ENCODE data around the gene MARCHF3. TPM values are rescaled to one million over a fixed set of nuclear protein-coding genes. Genes with fewer than 3 reads are reported as not detected.
"Not testable (repeated sequence)": the region's sequence is repeated elsewhere in the genome, so short reads cannot be mapped to it uniquely, and the experiment has no call there.

The MARCHF3 gene
- total RNA-seq, 5 donors from 2014 or later (not counting 1 experiment from before 2014, with no cell fraction given) = 5.6 to 9.9 (median 7.6) TPM

DNA sequence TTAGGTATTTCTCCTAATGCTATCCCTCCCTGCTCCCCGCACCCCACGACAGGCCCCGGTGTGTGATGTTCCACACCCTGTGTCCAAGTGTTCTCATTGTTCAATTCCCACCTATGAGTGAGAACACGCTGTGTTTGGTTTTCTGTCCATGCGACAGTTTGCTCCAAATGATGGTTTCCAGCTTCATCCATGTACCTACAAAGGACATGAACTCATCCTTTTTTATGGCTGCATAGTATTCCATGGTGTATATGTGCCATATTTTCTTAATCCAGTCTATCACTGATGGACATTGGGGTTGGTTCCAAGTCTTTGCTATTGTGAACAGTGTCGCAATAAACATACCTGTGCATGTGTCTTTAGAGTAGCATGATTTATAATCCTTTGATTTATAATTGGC lies 23.2 kb upstream of the MARCHF3 start:
- H3K27me3 Mint-ChIP-seq; H3K27ac Mint-ChIP-seq; H3K27ac ChIP-seq (ENCODE audit: low read length); H3K27me3 ChIP-seq (replicated peaks in 1 of 2; ENCODE audit: control insufficient read depth in 2 of 2, extremely low read depth in 1 of 2, insufficient read depth in 2 of 2, low read length in 1 of 2); CTCF ChIA-PET; DNase-seq; ATAC-seq (replicated peaks in 1 of 4); H3K36me3 ChIP-seq (ENCODE audit: control insufficient read depth in 2 of 2, extremely low read depth in 1 of 2, insufficient read depth in 1 of 2, low read length in 1 of 2); H3K4me3 Mint-ChIP-seq; H3K4me3 ChIP-seq (ENCODE audit: control insufficient read depth in 1 of 2, extremely low read depth in 1 of 2, low read length in 1 of 2); H3K9me3 Mint-ChIP-seq; H3K9me3 ChIP-seq; POLR2A ChIA-PET; H3K4me1 Mint-ChIP-seq; H3K4me1 ChIP-seq (ENCODE audit: control insufficient read depth in 1 of 2, extremely low read depth in 1 of 2, insufficient read depth in 2 of 2, low read length in 2 of 2): not testable (repeated sequence)
- H3K36me3 Mint-ChIP-seq = peaks cover 63% of the 10 kb centered on the region
- 100% methylated on average over 3 of the region's 6 CpGs for WGBS (ENCODE audit: insufficient coverage)

DNA sequence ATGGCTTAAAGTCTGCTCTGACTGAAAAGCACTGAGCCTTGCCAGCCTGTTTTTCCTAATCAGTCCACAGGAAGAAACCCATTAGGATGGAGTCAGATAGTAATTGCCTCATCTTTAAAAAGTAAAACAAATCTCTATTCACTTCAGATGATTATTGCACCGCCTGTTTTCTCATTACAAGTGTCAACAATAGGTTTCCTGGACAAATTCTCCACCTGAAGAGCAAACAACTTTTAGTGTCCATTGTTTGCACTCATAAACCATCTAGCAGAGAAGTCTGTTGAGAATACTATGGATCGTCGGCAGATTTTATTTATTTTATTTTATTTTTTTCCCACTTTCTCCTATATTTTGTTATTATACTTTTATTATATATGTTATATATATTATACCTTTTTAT lies 22.7 kb upstream of the MARCHF3 start:
- no peaks in the 10 kb centered on the region for H3K4me1 ChIP-seq (ENCODE audit: control insufficient read depth in 1 of 2, extremely low read depth in 1 of 2, insufficient read depth in 2 of 2, low read length in 2 of 2)
- no peaks in the 10 kb centered on the region for H3K27me3 Mint-ChIP-seq
- CTCF ChIA-PET = no interaction called here
- no peak overlapping the region for H3K27ac ChIP-seq (ENCODE audit: low read length)
- DNase-seq = no peak
- no peaks in the 10 kb centered on the region for H3K36me3 ChIP-seq (ENCODE audit: control insufficient read depth in 2 of 2, extremely low read depth in 1 of 2, insufficient read depth in 1 of 2, low read length in 1 of 2)
- ATAC-seq (replicated peaks in 1 of 4) = no peak
- peaks cover 0 to 6% (median 2%) of the 10 kb centered on the region in 3 donors for H3K9me3 Mint-ChIP-seq
- no peaks in the 10 kb centered on the region for H3K9me3 ChIP-seq
- no peak overlapping the region for H3K4me3 Mint-ChIP-seq
- WGBS (ENCODE audit: insufficient coverage) = 100% methylated on average over 1 of the region's 3 CpGs
- POLR2A ChIA-PET = no interaction called here
- peaks cover 60% of the 10 kb centered on the region for H3K36me3 Mint-ChIP-seq
- H3K4me3 ChIP-seq (ENCODE audit: control insufficient read depth in 1 of 2, extremely low read depth in 1 of 2, low read length in 1 of 2) = no peak overlapping the region
- no peak overlapping the region for H3K27ac Mint-ChIP-seq
- H3K4me1 Mint-ChIP-seq = no peaks in the 10 kb centered on the region
- no peaks in the 10 kb centered on the region for H3K27me3 ChIP-seq (replicated peaks in 1 of 2; ENCODE audit: control insufficient read depth in 2 of 2, extremely low read depth in 1 of 2, insufficient read depth in 2 of 2, low read length in 1 of 2)

DNA sequence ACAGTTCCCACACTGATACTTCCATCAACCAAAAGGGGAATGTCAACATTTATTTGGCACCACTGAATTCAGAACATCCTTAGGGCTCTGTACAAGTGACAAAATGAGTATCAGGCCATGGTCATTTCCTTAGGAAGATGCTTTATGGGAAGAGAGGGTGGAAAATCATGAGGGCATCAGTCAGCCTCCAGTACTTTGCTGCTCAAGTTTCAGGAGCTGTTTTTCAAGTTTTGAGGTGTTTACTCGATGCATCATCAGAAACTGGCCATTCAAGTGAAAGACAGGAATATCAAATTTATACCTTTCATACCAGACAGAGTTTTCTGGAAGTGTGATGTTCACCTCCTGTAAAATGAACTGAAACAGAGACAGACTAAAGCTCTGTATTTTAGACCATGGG lies 21.2 kb upstream of the MARCHF3 start:
- ChIA-PET CTCF (no interaction called here), POLR2A (no interaction called here)
- Mint-ChIP-seq H3K27ac (no peak overlapping the region), H3K27me3 (no peaks in the 10 kb centered on the region), H3K36me3 (peaks cover 55% of the 10 kb centered on the region), H3K4me3 (no peak overlapping the region), H3K9me3 (peaks cover 0 to 6% (median 2%) of the 10 kb centered on the region in 3 donors), H3K4me1 (no peaks in the 10 kb centered on the region)
- Histone ChIP-seq H3K27ac (ENCODE audit: low read length) (no peak overlapping the region), H3K4me3 (ENCODE audit: control insufficient read depth in 1 of 2, extremely low read depth in 1 of 2, low read length in 1 of 2) (no peak overlapping the region), H3K36me3 (ENCODE audit: control insufficient read depth in 2 of 2, extremely low read depth in 1 of 2, insufficient read depth in 1 of 2, low read length in 1 of 2) (peaks cover 0 to 4% of the 10 kb centered on the region in 2 donors), H3K4me1 (ENCODE audit: control insufficient read depth in 1 of 2, extremely low read depth in 1 of 2, insufficient read depth in 2 of 2, low read length in 2 of 2) (no peaks in the 10 kb centered on the region), H3K27me3 (replicated peaks in 1 of 2; ENCODE audit: control insufficient read depth in 2 of 2, extremely low read depth in 1 of 2, insufficient read depth in 2 of 2, low read length in 1 of 2) (no peaks in the 10 kb centered on the region), H3K9me3 (no peaks in the 10 kb centered on the region)
- DNase-seq = no peak
- ATAC-seq (replicated peaks in 1 of 4) = no peak
- WGBS (ENCODE audit: insufficient coverage) = no CpG with 5 or more reads among the region's 1 CpG

DNA sequence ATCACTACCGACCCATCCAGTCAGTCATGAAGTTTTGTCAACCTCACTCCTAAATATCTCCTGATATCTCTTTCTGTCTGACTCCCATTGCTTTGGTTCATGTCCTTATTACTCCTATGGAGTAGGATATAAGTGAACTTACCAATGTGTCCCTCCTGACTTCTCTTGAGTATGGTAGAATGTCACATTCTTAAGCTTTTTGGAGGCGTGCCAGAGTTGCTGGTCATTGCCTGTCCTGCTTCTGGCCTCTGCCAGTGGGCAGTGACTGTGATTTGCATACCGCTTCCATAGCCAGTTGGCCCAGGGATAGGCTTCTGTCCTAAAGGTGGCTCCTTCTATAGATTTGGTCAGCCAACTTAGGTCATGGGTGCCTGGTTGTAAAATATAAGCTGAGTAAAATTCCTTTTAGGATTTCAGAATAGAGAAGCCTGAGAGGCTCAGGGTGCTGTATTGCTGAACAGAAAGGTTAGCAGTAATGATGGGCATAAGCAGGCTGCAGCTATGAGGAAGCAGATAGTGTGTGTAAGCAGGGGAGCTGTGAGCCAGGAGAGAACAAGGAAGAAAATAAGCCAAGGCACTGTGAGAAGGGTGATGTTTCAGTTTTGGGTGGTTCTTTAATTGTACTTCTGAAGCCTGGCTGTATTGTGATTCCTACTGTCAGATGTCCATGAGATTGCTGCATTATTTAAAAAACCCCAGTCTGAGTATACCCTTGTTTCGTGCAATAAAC lies 16.1 kb upstream of the MARCHF3 start:
- Histone ChIP-seq H3K9me3 (no peaks in the 10 kb centered on the region), H3K4me1 (ENCODE audit: control insufficient read depth in 1 of 2, extremely low read depth in 1 of 2, insufficient read depth in 2 of 2, low read length in 2 of 2) (no peaks in the 10 kb centered on the region), H3K27ac (ENCODE audit: low read length) (no peak overlapping the region), H3K27me3 (replicated peaks in 1 of 2; ENCODE audit: control insufficient read depth in 2 of 2, extremely low read depth in 1 of 2, insufficient read depth in 2 of 2, low read length in 1 of 2) (no peaks in the 10 kb centered on the region), H3K36me3 (ENCODE audit: control insufficient read depth in 2 of 2, extremely low read depth in 1 of 2, insufficient read depth in 1 of 2, low read length in 1 of 2) (peaks cover 0 to 8% of the 10 kb centered on the region in 2 donors), H3K4me3 (ENCODE audit: control insufficient read depth in 1 of 2, extremely low read depth in 1 of 2, low read length in 1 of 2) (no peak overlapping the region)
- Mint-ChIP-seq H3K4me3 (no peak overlapping the region), H3K4me1 (no peaks in the 10 kb centered on the region), H3K9me3 (no peaks in the 10 kb centered on the region), H3K27me3 (no peaks in the 10 kb centered on the region), H3K27ac (no peak overlapping the region), H3K36me3 (peaks cover 18% of the 10 kb centered on the region)
- DNase-seq = no peak
- ChIA-PET POLR2A (no interaction called here), CTCF (interaction anchor here (0.8 to 1.4 kb wide), 3 partner anchors 11 to 23 kb away, joined by 3 read pairs; no protein-coding TSS in a partner anchor)
- ATAC-seq (replicated peaks in 1 of 4) = no peak
- 88% methylated on average over 2 of the region's 4 CpGs for WGBS (ENCODE audit: insufficient coverage)

DNA sequence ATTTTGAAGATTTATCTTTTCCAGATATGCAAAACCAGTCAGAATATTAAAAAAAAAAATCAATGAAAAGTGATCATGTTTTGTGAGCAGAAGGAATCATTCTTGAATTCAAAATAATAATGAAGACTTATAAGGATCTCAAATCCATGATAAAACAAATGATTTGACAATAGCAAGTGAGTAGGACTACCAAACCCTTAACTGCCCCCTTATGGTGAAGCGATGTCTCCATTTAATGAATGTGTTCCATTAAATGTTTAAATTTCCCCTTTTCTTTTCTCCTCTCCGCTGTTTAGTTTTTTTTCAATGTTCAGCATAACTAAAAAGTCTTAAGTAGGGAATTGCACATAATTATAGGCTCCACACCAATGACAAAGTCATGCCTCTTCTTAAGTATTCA lies 12.2 kb upstream of the MARCHF3 start:
- H3K4me1 ChIP-seq (ENCODE audit: control insufficient read depth in 1 of 2, extremely low read depth in 1 of 2, insufficient read depth in 2 of 2, low read length in 2 of 2) = no peaks in the 10 kb centered on the region
- H3K27me3 ChIP-seq (replicated peaks in 1 of 2; ENCODE audit: control insufficient read depth in 2 of 2, extremely low read depth in 1 of 2, insufficient read depth in 2 of 2, low read length in 1 of 2) = no peaks in the 10 kb centered on the region
- H3K27ac ChIP-seq (ENCODE audit: low read length) = no peak overlapping the region
- ATAC-seq (replicated peaks in 1 of 4) = no peak
- peak in 1 of 35 experiments; percentile 11 for DNase-seq
- H3K27ac Mint-ChIP-seq = no peak overlapping the region
- H3K9me3 Mint-ChIP-seq = no peaks in the 10 kb centered on the region
- H3K4me1 Mint-ChIP-seq = no peaks in the 10 kb centered on the region
- WGBS (ENCODE audit: insufficient coverage) = no CpG with 5 or more reads among the region's 2 CpGs
- H3K36me3 ChIP-seq (ENCODE audit: control insufficient read depth in 2 of 2, extremely low read depth in 1 of 2, insufficient read depth in 1 of 2, low read length in 1 of 2) = peaks cover 0 to 8% of the 10 kb centered on the region in 2 donors
- CTCF ChIA-PET = no interaction called here
- no peak overlapping the region for H3K4me3 ChIP-seq (ENCODE audit: control insufficient read depth in 1 of 2, extremely low read depth in 1 of 2, low read length in 1 of 2)
- H3K36me3 Mint-ChIP-seq = peaks cover 7% of the 10 kb centered on the region
- H3K4me3 Mint-ChIP-seq = no peak overlapping the region
- POLR2A ChIA-PET = no interaction called here
- no peaks in the 10 kb centered on the region for H3K9me3 ChIP-seq
- no peaks in the 10 kb centered on the region for H3K27me3 Mint-ChIP-seq

DNA sequence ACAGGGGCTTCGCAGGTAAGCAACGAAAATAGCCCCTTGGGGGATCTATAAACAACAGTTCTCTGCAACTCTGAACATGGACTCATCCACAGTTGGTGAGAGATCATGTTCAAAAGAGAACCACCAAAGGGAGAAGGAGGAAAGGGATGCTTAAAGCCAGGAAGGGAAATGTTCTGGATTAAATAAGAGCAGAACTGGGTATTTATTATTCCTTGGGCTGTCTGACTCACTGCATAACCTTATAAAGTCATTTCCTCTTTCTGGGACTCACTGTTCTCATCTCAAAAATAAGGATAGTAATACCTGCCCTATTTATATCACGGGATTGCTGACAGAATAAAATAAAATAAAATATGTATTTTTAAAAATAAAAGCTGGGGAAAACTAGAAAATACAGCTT lies 11.2 kb upstream of the MARCHF3 start:
- H3K4me3 ChIP-seq (ENCODE audit: control insufficient read depth in 1 of 2, extremely low read depth in 1 of 2, low read length in 1 of 2) = no peak overlapping the region
- H3K4me1 Mint-ChIP-seq = no peaks in the 10 kb centered on the region
- no peaks in the 10 kb centered on the region for H3K9me3 ChIP-seq
- ChIA-PET CTCF (interaction anchor here in 1 of 2 donors (1.4 kb wide), 2 partner anchors 10 to 204 kb away, joined by 3 read pairs; no protein-coding TSS in a partner anchor), POLR2A (no interaction called here)
- peaks cover 0 to 4% of the 10 kb centered on the region in 2 donors for H3K36me3 ChIP-seq (ENCODE audit: control insufficient read depth in 2 of 2, extremely low read depth in 1 of 2, insufficient read depth in 1 of 2, low read length in 1 of 2)
- no peaks in the 10 kb centered on the region for H3K9me3 Mint-ChIP-seq
- H3K27me3 ChIP-seq (replicated peaks in 1 of 2; ENCODE audit: control insufficient read depth in 2 of 2, extremely low read depth in 1 of 2, insufficient read depth in 2 of 2, low read length in 1 of 2) = no peaks in the 10 kb centered on the region
- H3K27ac ChIP-seq (ENCODE audit: low read length) = no peak overlapping the region
- no peaks in the 10 kb centered on the region for H3K4me1 ChIP-seq (ENCODE audit: control insufficient read depth in 1 of 2, extremely low read depth in 1 of 2, insufficient read depth in 2 of 2, low read length in 2 of 2)
- ATAC-seq (replicated peaks in 1 of 4) (no peak), DNase-seq (no peak)
- no peaks in the 10 kb centered on the region for H3K27me3 Mint-ChIP-seq
- H3K36me3 Mint-ChIP-seq = peaks cover 7% of the 10 kb centered on the region
- H3K27ac Mint-ChIP-seq = no peak overlapping the region
- no peak overlapping the region for H3K4me3 Mint-ChIP-seq
- no CpG with 5 or more reads among the region's 3 CpGs for WGBS (ENCODE audit: insufficient coverage)

Measured in T-cell (primary cell).